Activated T-cell treated with anti-CD3 and anti-CD28 coated beads, Interleukin-2, amount 50 U/mL, for 24 hours (primary cell): ENCODE measurements around the gene ANGPT4.
"Not testable (repeated sequence)": the region's sequence is repeated elsewhere in the genome, so short reads cannot be mapped to it uniquely, and the experiment has no call there.

Experiments
- DNase-seq: peaks from one replicate; pipeline ENCODE4 v3.0.0-alpha.2; 2020
- H3K27ac Mint-ChIP-seq: 2 replicates; pipeline ENCODE4 v1.8.0; 2020; ENCODE audit warnings: mild to moderate bottlenecking, mixed read lengths
- H3K27me3 Mint-ChIP-seq: 2 replicates; pipeline ENCODE4 v1.8.0; 2020; ENCODE audit warnings: mixed read lengths
- H3K36me3 Mint-ChIP-seq: 2 replicates; pipeline ENCODE4 v1.8.0; 2020; ENCODE audit warnings: low read depth, mixed read lengths
- H3K4me1 Mint-ChIP-seq: 2 replicates; pipeline ENCODE4 v1.8.0; 2020; ENCODE audit warnings: low read depth, mixed read lengths
- H3K4me3 Mint-ChIP-seq: 2 replicates; pipeline ENCODE4 v1.8.0; 2020; ENCODE audit warnings: mild to moderate bottlenecking, moderate library complexity, mixed read lengths
- H3K9me3 Mint-ChIP-seq: 2 replicates; pipeline ENCODE4 v1.8.0; 2020; ENCODE audit warnings: mixed read lengths

The ANGPT4 gene

DNA sequence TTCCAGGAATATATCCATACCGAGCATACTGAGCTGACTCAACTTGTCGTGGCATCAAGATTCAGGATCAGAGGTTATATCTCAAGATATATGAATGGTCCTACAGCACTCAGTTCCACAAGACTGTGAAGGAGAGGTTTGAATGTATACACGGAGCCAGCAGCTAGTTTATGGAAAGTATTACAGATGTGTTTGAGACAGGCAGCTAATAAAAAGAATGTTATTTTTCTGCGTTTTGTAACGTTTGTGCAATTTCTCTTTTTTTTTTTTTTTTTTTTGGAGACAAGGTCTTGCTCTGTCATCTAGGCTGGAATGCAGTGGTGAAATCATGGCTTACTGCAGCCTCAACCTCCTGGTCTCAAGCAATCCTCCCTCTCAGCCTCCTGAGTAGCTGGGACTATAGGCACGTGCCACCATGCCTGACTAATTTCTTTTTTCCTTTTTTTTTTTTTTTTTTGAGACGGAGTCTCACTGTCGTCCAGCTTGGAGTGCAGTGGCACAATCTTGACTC is 86.1 kb downstream of the ANGPT4 start:
- Mint-ChIP-seq H3K27ac (no peak overlapping the region), H3K9me3 (no peaks in the 10 kb centered on the region), H3K4me1 (peaks cover 13% of the 10 kb centered on the region), H3K27me3 (no peaks in the 10 kb centered on the region), H3K36me3 (peaks cover 4% of the 10 kb centered on the region), H3K4me3 (no peak overlapping the region)
- DNase-seq, result no peak

- Mint-ChIP-seq H3K36me3 (peaks cover 4% of the 10 kb centered on the region), H3K4me3 (no peak overlapping the region), H3K27me3 (no peaks in the 10 kb centered on the region), H3K27ac (no peak overlapping the region), H3K9me3 (no peaks in the 10 kb centered on the region), H3K4me1 (peaks cover 9% of the 10 kb centered on the region)
- no peak for DNase-seq
These were observed 86.6 kb downstream of the ANGPT4 start for GRCh38 chr20:829551-829950.

- peaks cover 5% of the 10 kb centered on the region for H3K4me1 Mint-ChIP-seq
- no peak overlapping the region for H3K27ac Mint-ChIP-seq
- no peak for DNase-seq
These were observed 87.1 kb downstream of the ANGPT4 start for GRCh38 chr20:828987-829386.

DNA sequence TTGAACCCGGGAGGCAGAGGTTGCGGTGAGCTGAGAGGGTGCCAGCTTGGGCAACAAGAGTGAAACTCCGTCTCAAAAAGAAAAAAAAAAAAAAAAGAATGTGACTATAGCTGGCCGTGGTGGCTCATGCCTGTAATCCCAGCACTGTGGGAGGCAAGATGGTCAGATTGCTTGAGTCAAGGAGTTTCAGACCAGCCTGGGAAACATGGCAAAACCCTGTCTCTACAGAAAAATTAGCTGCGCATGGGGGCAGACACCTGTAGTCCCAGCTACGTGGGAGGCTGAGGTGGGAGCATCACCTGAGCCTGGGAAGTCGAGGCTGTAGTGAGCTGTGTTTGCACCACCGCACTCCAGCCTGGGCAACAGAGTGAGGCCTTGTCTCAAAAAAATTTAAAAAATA is 88.2 kb downstream of the ANGPT4 start:
- not testable (repeated sequence) for DNase-seq, H3K36me3 Mint-ChIP-seq, H3K27ac Mint-ChIP-seq, H3K4me1 Mint-ChIP-seq, H3K9me3 Mint-ChIP-seq, H3K27me3 Mint-ChIP-seq, H3K4me3 Mint-ChIP-seq

More at GRCh38 chr20:828987-829386, 87.1 kb downstream of the ANGPT4 start:
- Mint-ChIP-seq H3K4me3 (no peak overlapping the region), H3K36me3 (peaks cover under 1% of the 10 kb centered on the region), H3K27me3 (no peaks in the 10 kb centered on the region), H3K9me3 (no peaks in the 10 kb centered on the region)

GRCh38 chr20:826695-827323 is 89.3 kb downstream of the ANGPT4 start:
- Mint-ChIP-seq H3K4me3 (no peak overlapping the region), H3K27me3 (no peaks in the 10 kb centered on the region), H3K36me3 (no peaks in the 10 kb centered on the region), H3K27ac (no peak overlapping the region), H3K9me3 (no peaks in the 10 kb centered on the region), H3K4me1 (no peaks in the 10 kb centered on the region)
- no peak for DNase-seq

- Mint-ChIP-seq H3K36me3 (no peaks in the 10 kb centered on the region), H3K9me3 (no peaks in the 10 kb centered on the region)
These were observed 90.3 kb downstream of the ANGPT4 start for GRCh38 chr20:825710-826421.

GRCh38 chr20:824916-825315 is 91.2 kb downstream of the ANGPT4 start:
- H3K4me1 Mint-ChIP-seq, result no peaks in the 10 kb centered on the region

More at GRCh38 chr20:825710-826421, 90.3 kb downstream of the ANGPT4 start:
- H3K4me3 Mint-ChIP-seq, result no peak overlapping the region
- DNase-seq, result no peak
- H3K4me1 Mint-ChIP-seq, result no peaks in the 10 kb centered on the region
- H3K27ac Mint-ChIP-seq, result no peak overlapping the region
- H3K27me3 Mint-ChIP-seq, result no peaks in the 10 kb centered on the region

DNA sequence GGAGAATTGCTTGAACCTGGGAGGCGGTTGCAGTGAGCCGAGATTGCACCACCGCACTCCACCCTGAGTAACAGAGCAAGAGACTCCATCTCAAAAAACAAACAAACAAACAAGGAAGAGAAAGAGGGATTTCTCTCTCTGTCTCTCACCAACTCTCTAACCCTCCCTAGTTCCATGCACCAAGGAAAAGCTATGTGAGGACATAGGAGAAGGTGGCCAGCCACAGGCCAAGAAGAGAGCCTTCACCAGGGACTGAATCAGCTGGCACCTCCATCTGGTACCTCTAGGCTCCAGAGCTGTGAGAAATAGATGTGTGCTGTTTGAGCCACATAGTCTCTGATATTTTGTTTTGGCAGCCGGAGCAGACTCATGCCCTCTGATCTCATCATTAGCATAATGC is 91.6 kb downstream of the ANGPT4 start:
- H3K27ac Mint-ChIP-seq, result no peak overlapping the region
- no peaks in the 10 kb centered on the region for H3K4me1 Mint-ChIP-seq
- DNase-seq, result no peak
- no peaks in the 10 kb centered on the region for H3K36me3 Mint-ChIP-seq
- H3K4me3 Mint-ChIP-seq, result no peak overlapping the region
- H3K9me3 Mint-ChIP-seq, result no peaks in the 10 kb centered on the region
- H3K27me3 Mint-ChIP-seq, result no peaks in the 10 kb centered on the region

More at GRCh38 chr20:824916-825315, 91.2 kb downstream of the ANGPT4 start:
- Mint-ChIP-seq H3K27ac (no peak overlapping the region), H3K27me3 (no peaks in the 10 kb centered on the region), H3K36me3 (no peaks in the 10 kb centered on the region), H3K4me3 (no peak overlapping the region), H3K9me3 (no peaks in the 10 kb centered on the region)
- DNase-seq, result no peak

DNA sequence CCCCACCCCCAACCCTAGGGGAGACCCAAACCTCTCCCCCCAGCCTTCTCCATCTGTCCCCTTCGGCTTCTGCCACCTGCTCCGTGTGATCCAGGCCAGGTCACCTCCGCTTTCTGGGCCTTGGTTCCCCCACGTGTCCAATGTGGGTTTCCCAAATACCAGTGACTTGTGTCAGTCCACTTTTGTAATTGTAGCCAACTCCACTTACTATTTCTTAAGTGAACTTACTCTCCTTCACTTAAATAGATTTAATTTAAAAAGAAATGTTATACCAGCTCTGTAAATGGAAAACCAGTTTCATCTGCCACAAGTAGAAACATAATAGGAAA is 92.6 kb downstream of the ANGPT4 start:
- Mint-ChIP-seq H3K27me3 (no peaks in the 10 kb centered on the region), H3K27ac (no peak overlapping the region), H3K4me3 (no peak overlapping the region), H3K36me3 (no peaks in the 10 kb centered on the region), H3K9me3 (no peaks in the 10 kb centered on the region), H3K4me1 (peaks cover 1% of the 10 kb centered on the region)
- DNase-seq, result no peak

GRCh38 chr20:822651-823573 is 93.2 kb downstream of the ANGPT4 start:
- Mint-ChIP-seq H3K4me3 (no peak overlapping the region), H3K36me3 (no peaks in the 10 kb centered on the region), H3K27ac (no peak overlapping the region), H3K4me1 (peaks cover 1% of the 10 kb centered on the region), H3K9me3 (no peaks in the 10 kb centered on the region), H3K27me3 (no peaks in the 10 kb centered on the region)
- DNase-seq, result no peak

DNA sequence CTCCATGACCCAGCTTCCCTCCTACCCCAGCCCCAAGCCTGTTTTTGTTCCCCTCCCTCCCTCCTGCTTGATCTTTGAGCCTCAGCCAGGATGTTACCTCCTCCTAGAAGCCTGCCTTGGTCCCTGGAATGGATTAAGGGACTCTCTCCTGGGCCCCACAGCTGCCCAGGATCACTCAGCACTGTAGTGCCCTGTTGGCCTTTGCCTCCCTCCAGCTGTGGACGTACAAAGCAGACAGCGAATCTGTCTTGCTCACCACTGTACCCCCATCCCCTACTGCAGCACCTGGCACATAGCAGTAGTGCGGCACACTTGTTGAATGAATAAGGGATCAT is 94.4 kb downstream of the ANGPT4 start:
- Mint-ChIP-seq H3K36me3 (no peaks in the 10 kb centered on the region), H3K4me1 (peaks cover 1% of the 10 kb centered on the region), H3K27me3 (no peaks in the 10 kb centered on the region), H3K9me3 (no peaks in the 10 kb centered on the region), H3K4me3 (no peak overlapping the region), H3K27ac (no peak overlapping the region)
- DNase-seq, result no peak

GRCh38 chr20:821046-821730 is 94.9 kb downstream of the ANGPT4 start:
- Mint-ChIP-seq H3K36me3 (no peaks in the 10 kb centered on the region), H3K4me1 (peaks cover 1% of the 10 kb centered on the region), H3K27me3 (no peaks in the 10 kb centered on the region), H3K4me3 (no peak overlapping the region), H3K9me3 (no peaks in the 10 kb centered on the region), H3K27ac (no peak overlapping the region)
- no peak for DNase-seq

GRCh38 chr20:820323-820953 is 95.7 kb downstream of the ANGPT4 start:
- Mint-ChIP-seq H3K4me3 (no peak overlapping the region), H3K9me3 (no peaks in the 10 kb centered on the region), H3K36me3 (no peaks in the 10 kb centered on the region), H3K27ac (no peak overlapping the region), H3K27me3 (peaks cover 6% of the 10 kb centered on the region), H3K4me1 (peaks cover 4% of the 10 kb centered on the region)
- no peak for DNase-seq
